Measurements from ENCODE around the gene SDK1. TPM values are rescaled to one million over a fixed set of nuclear protein-coding genes. Genes with fewer than 3 reads are reported as not detected.

Gene SDK1
- total and polyA plus RNA-seq, 2 experiments from 2014 or later = 2.1 to 10.0 TPM

- no peaks in the 10 kb centered on the region for H3K79me2 ChIP-seq (replicated peaks; ENCODE audit: insufficient read depth)
- no peak overlapping the region for H3K4me3 ChIP-seq
- no peaks in the 10 kb centered on the region for H3K27me3 ChIP-seq (ENCODE audit: insufficient read depth)
- TF ChIP-seq REST (IDR thresholded peaks at IDR 0.05; ENCODE audit: unreplicated experiment) (no peak), EZH2phosphoT487 (IDR thresholded peaks at IDR 0.05; ENCODE audit: unreplicated experiment) (no peak), CREB1 (CRISPR knock-in tag; IDR thresholded peaks at IDR 0.05; ENCODE audit: low read depth) (no peak), POLR2AphosphoS5 (IDR thresholded peaks at IDR 0.05; ENCODE audit: low read depth) (no peak), ETS1 (IDR thresholded peaks at IDR 0.05) (no peak), ZNF114 (CRISPR knock-in tag; IDR thresholded peaks at IDR 0.05) (no peak), NANOG (IDR thresholded peaks at IDR 0.05; ENCODE audit: borderline replicate concordance) (no peak), STAT1 (IDR thresholded peaks at IDR 0.05; ENCODE audit: unreplicated experiment) (no peak), ZNF331 (CRISPR knock-in tag; IDR thresholded peaks at IDR 0.05; ENCODE audit: low read depth) (no peak), EZH2 (IDR thresholded peaks at IDR 0.05; ENCODE audit: low read depth, unreplicated experiment) (no peak), JUNB (IDR thresholded peaks at IDR 0.05; ENCODE audit: unreplicated experiment) (no peak)
- TF ChIP-seq, protein P1, sequence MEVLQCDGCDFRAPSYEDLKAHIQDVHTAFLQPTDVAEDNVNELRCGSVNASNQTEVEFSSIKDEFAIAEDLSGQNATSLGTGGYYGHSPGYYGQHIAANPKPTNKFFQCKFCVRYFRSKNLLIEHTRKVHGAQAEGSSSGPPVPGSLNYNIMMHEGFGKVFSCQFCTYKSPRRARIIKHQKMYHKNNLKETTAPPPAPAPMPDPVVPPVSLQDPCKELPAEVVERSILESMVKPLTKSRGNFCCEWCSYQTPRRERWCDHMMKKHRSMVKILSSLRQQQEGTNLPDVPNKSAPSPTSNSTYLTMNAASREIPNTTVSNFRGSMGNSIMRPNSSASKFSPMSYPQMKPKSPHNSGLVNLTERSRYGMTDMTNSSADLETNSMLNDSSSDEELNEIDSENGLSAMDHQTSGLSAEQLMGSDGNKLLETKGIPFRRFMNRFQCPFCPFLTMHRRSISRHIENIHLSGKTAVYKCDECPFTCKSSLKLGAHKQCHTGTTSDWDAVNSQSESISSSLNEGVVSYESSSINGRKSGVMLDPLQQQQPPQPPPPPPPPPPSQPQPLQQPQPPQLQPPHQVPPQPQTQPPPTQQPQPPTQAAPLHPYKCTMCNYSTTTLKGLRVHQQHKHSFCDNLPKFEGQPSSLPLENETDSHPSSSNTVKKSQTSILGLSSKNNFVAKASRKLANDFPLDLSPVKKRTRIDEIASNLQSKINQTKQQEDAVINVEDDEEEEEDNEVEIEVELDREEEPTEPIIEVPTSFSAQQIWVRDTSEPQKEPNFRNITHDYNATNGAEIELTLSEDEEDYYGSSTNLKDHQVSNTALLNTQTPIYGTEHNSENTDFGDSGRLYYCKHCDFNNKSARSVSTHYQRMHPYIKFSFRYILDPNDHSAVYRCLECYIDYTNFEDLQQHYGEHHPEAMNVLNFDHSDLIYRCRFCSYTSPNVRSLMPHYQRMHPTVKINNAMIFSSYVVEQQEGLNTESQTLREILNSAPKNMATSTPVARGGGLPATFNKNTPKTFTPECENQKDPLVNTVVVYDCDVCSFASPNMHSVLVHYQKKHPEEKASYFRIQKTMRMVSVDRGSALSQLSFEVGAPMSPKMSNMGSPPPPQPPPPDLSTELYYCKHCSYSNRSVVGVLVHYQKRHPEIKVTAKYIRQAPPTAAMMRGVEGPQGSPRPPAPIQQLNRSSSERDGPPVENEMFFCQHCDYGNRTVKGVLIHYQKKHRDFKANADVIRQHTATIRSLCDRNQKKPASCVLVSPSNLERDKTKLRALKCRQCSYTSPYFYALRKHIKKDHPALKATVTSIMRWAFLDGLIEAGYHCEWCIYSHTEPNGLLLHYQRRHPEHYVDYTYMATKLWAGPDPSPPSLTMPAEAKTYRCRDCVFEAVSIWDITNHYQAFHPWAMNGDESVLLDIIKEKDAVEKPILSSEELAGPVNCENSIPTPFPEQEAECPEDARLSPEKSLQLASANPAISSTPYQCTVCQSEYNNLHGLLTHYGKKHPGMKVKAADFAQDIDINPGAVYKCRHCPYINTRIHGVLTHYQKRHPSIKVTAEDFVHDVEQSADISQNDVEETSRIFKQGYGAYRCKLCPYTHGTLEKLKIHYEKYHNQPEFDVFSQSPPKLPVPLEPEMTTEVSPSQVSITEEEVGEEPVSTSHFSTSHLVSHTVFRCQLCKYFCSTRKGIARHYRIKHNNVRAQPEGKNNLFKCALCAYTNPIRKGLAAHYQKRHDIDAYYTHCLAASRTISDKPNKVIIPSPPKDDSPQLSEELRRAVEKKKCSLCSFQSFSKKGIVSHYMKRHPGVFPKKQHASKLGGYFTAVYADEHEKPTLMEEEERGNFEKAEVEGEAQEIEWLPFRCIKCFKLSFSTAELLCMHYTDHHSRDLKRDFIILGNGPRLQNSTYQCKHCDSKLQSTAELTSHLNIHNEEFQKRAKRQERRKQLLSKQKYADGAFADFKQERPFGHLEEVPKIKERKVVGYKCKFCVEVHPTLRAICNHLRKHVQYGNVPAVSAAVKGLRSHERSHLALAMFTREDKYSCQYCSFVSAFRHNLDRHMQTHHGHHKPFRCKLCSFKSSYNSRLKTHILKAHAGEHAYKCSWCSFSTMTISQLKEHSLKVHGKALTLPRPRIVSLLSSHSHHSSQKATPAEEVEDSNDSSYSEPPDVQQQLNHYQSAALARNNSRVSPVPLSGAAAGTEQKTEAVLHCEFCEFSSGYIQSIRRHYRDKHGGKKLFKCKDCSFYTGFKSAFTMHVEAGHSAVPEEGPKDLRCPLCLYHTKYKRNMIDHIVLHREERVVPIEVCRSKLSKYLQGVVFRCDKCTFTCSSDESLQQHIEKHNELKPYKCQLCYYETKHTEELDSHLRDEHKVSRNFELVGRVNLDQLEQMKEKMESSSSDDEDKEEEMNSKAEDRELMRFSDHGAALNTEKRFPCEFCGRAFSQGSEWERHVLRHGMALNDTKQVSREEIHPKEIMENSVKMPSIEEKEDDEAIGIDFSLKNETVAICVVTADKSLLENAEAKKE (CRISPR knock-in tag; IDR thresholded peaks at IDR 0.05) = no peak
- TF ChIP-seq, protein P2, sequence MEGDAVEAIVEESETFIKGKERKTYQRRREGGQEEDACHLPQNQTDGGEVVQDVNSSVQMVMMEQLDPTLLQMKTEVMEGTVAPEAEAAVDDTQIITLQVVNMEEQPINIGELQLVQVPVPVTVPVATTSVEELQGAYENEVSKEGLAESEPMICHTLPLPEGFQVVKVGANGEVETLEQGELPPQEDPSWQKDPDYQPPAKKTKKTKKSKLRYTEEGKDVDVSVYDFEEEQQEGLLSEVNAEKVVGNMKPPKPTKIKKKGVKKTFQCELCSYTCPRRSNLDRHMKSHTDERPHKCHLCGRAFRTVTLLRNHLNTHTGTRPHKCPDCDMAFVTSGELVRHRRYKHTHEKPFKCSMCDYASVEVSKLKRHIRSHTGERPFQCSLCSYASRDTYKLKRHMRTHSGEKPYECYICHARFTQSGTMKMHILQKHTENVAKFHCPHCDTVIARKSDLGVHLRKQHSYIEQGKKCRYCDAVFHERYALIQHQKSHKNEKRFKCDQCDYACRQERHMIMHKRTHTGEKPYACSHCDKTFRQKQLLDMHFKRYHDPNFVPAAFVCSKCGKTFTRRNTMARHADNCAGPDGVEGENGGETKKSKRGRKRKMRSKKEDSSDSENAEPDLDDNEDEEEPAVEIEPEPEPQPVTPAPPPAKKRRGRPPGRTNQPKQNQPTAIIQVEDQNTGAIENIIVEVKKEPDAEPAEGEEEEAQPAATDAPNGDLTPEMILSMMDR (conservative IDR thresholded peaks at IDR 0.05; ENCODE audit: low read depth in 2 of 2) = no peak
- no peak for ATAC-seq
- H3F3A ChIP-seq (replicated peaks; ENCODE audit: low read depth) = no peaks in the 10 kb centered on the region
- H3K27ac ChIP-seq (ENCODE audit: low read depth) = no peak overlapping the region
- H3K27me3 Mint-ChIP-seq (ENCODE audit: insufficient read depth, low read depth, poor library complexity) = peaks cover 6% of the 10 kb centered on the region
- H3K4me3 Mint-ChIP-seq = no peak overlapping the region
- no peak overlapping the region for H3K4me2 ChIP-seq
- H3K9me2 ChIP-seq (ENCODE audit: insufficient read depth) = no peaks in the 10 kb centered on the region
- DNase-seq (ENCODE audit: low spot score) = no peak
- no peaks in the 10 kb centered on the region for H3K36me3 ChIP-seq (ENCODE audit: insufficient read depth)
- peaks cover 15% of the 10 kb centered on the region for H3K4me1 ChIP-seq (ENCODE audit: insufficient read depth)
- no peaks in the 10 kb centered on the region for H4K20me1 ChIP-seq (replicated peaks; ENCODE audit: insufficient read depth)
- peaks cover 52% of the 10 kb centered on the region for H3K4me1 Mint-ChIP-seq
- H3K27ac Mint-ChIP-seq = no peak overlapping the region
- no peaks in the 10 kb centered on the region; the same call in 2 of the 3 replicates for H3K9me3 Mint-ChIP-seq
- H3K36me3 Mint-ChIP-seq (ENCODE audit: low read depth) = no peaks in the 10 kb centered on the region; the same call in 2 of the 3 replicates
- no peak overlapping the region for H2AFZ ChIP-seq
These were observed 833.6 kb downstream of the SDK1 start for GRCh38 chr7:4134631-4135030.

Measured in GM23338 (cell line).